RWPE1 (cell line): ENCODE results near the gene RBFOX2.
A peak's percentile ranks its signal among the peaks of the same experiment; 100 is the strongest.

Experiments used
- CTCF ChIA-PET: fragments of 350-600 bp; sonication (Branson Sonifier 250); formaldehyde crosslinking; extraction: SDS; loops from one replicate; lab custom pipeline; 2021; lab: Yijun Ruan, JAX
- POLR2A ChIA-PET: fragments of 400-600 bp; formaldehyde crosslinking; extraction: SDS; loops from one replicate; lab custom pipeline; 2020; ENCODE audit warnings: antibody characterized with exemption; ENCODE audit not compliant: low non-redundant PET; lab: Yijun Ruan, JAX
- DNase-seq: peaks from one replicate; pipeline ENCODE4 v3.0.0; 2012; ENCODE audit warnings: low spot score
- H3K27ac ChIP-seq: fragments of 450-650 bp; 2 replicates; pipeline ENCODE4 v1.5.1; 2017
- CTCF ChIP-seq: fragments of 450-650 bp; conservative IDR thresholded peaks from 2 replicates; pipeline ENCODE4 v1.5.1; 2017; ENCODE audit warnings: low read depth, mild to moderate bottlenecking

The RBFOX2 gene

GRCh38 chr22:35910926-35911325 lies 117.7 kb downstream of the RBFOX2 start:
- DNase-seq: no peak
- no peak overlapping the region for H3K27ac ChIP-seq
- POLR2A ChIA-PET: no interaction called here
- TF ChIP-seq CTCF: no peak
- CTCF ChIA-PET: no interaction called here

- peak overlapping the region; percentile 52; the same call in 1 of the 2 replicates for H3K27ac ChIP-seq
- no peak for DNase-seq
- ChIA-PET POLR2A (no interaction called here), CTCF (no interaction called here)
- TF ChIP-seq CTCF: no peak
Observed at GRCh38 chr22:35910003-35910769, 118.4 kb downstream of the RBFOX2 start.

GRCh38 chr22:35905894-35906293 lies 122.7 kb downstream of the RBFOX2 start:
- no peak for TF ChIP-seq CTCF
- DNase-seq: no peak
- H3K27ac ChIP-seq: no peak overlapping the region
- CTCF ChIA-PET: no interaction called here
- POLR2A ChIA-PET: no interaction called here

GRCh38 chr22:35904752-35905151 lies 123.9 kb downstream of the RBFOX2 start:
- ChIA-PET POLR2A (interaction anchor here (0.8 kb wide), 1 partner anchor 148 kb away, joined by 3 read pairs; no protein-coding TSS in a partner anchor), CTCF (interaction anchor here (0.8 kb wide), 1 partner anchor 13 kb away, joined by 3 read pairs; no protein-coding TSS in a partner anchor)
- no peak for DNase-seq
- TF ChIP-seq CTCF: no peak
- no peak overlapping the region for H3K27ac ChIP-seq

GRCh38 chr22:35904336-35904692 lies 124.3 kb downstream of the RBFOX2 start:
- no peak overlapping the region for H3K27ac ChIP-seq
- POLR2A ChIA-PET: interaction anchor here (0.8 kb wide), 1 partner anchor 148 kb away, joined by 3 read pairs; no protein-coding TSS in a partner anchor
- TF ChIP-seq CTCF: no peak
- CTCF ChIA-PET: no interaction called here
- DNase-seq: no peak

GRCh38 chr22:35903571-35904335 lies 124.9 kb downstream of the RBFOX2 start:
- CTCF ChIA-PET: no interaction called here
- H3K27ac ChIP-seq: no peak overlapping the region
- DNase-seq: no peak
- no peak for TF ChIP-seq CTCF
- POLR2A ChIA-PET: no interaction called here
